NB4 (cell line): Measurements from ENCODE around the gene ZNF579.
"Not testable (repeated sequence)": the region's sequence is repeated elsewhere in the genome, so short reads cannot be mapped to it uniquely, and the experiment has no call there.

Source experiments
- DNase-seq: peaks from one replicate; pipeline ENCODE4 v3.0.0; 2010; ENCODE audit warnings: low read depth
- H3K4me3 ChIP-seq: one replicate; pipeline ENCODE4 v1.5.1; 2011; ENCODE audit warnings: mild to moderate bottlenecking, low read depth, low read length, moderate library complexity
- MYC ChIP-seq: IDR thresholded peaks from 2 replicates; pipeline ENCODE4 v1.6.1; 2011; ENCODE audit warnings: low read depth, low read length
- POLR2A ChIP-seq: IDR thresholded peaks from 2 replicates; pipeline ENCODE4 v1.6.1; 2011; ENCODE audit warnings: mild to moderate bottlenecking; ENCODE audit not compliant: insufficient read length; ENCODE audit errors: extremely low read depth
- TF ChIP-seq, protein P1 (sequence below): IDR thresholded peaks from 2 replicates; pipeline ENCODE4 v1.6.1; 2011; ENCODE audit warnings: low read depth, low read length
- TF ChIP-seq, protein P2 (sequence below): IDR thresholded peaks from one replicate; pipeline ENCODE4 v1.5.1; 2012; ENCODE audit warnings: low read depth, low read length

Gene ZNF579

DNA sequence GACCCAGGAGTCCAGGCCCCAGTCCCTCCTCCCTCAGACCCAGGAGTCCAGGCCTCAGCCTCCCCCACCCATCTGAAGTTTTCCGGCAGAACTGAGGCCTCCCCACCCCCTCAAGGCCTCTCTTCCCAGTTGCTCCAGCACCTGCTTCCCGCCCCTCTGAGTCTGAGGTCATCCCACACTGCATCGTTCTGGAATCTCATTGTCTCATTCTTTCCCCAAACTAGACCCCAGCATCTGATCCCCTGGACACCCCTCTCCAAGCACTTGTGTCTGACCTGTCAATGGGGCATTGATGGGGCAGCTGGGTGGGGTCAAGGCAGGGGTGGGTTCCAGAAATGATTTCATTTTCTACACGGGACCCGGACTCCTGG lies 42.9 kb downstream of the ZNF579 start:
- DNase-seq: no peak
- H3K4me3 ChIP-seq: no peak overlapping the region
- no peak for TF ChIP-seq POLR2A
- TF ChIP-seq, protein P1, sequence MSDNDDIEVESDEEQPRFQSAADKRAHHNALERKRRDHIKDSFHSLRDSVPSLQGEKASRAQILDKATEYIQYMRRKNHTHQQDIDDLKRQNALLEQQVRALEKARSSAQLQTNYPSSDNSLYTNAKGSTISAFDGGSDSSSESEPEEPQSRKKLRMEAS: no peak
- TF ChIP-seq MYC: no peak
- TF ChIP-seq, protein P2, sequence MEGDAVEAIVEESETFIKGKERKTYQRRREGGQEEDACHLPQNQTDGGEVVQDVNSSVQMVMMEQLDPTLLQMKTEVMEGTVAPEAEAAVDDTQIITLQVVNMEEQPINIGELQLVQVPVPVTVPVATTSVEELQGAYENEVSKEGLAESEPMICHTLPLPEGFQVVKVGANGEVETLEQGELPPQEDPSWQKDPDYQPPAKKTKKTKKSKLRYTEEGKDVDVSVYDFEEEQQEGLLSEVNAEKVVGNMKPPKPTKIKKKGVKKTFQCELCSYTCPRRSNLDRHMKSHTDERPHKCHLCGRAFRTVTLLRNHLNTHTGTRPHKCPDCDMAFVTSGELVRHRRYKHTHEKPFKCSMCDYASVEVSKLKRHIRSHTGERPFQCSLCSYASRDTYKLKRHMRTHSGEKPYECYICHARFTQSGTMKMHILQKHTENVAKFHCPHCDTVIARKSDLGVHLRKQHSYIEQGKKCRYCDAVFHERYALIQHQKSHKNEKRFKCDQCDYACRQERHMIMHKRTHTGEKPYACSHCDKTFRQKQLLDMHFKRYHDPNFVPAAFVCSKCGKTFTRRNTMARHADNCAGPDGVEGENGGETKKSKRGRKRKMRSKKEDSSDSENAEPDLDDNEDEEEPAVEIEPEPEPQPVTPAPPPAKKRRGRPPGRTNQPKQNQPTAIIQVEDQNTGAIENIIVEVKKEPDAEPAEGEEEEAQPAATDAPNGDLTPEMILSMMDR: no peak

DNA sequence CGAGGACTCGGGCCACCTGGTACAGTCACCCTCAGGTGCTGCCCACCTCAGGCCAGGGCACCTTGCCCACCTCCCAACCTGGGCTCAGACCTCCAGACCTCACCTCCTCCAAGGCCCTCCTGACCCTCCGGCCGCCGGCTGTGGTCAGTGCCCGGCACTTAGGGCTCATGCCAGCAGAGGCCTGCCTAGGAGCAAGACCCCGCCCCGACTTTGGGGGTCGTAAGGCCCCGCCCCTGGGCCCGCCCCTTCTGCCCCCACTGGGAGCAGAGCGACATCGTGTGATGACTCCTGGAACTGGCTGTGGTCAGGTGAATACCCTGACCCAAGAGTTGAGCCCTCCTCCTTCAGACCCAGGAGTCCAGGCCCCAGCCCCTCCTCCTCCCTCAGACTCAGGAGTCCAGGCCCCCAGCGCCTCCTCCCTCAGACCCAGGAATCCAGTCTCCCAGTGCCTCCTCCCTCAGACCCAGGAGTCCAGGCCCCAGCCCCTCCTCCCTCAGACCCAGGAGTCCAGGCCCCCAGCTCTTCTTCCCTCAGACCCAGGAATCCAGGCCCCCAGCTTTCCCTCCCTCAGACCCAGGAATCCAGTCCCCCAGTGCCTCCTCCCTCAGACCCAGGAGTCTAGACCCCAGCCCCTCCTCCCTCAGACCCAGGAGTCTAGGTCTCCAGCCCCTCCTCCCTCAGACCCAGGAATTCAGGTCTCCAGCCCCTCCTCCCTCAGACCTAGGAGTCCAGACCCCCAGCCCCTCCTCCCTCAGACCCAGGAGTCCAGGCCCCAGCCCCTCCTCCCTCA lies 43.5 kb downstream of the ZNF579 start, which contains the start of gene SBK2:
Gene SBK2 (minus strand): TSS at position 183 of the 790 bp plus-strand sequence. CDS start 839 bp downstream, outside the sequence.
- peak; percentile 14 for DNase-seq
- TF ChIP-seq, protein P2: no peak
- no peak for TF ChIP-seq POLR2A
- TF ChIP-seq, protein P1: no peak
- TF ChIP-seq MYC: no peak
- no peak within 1 kb of the TSS for H3K4me3 ChIP-seq

DNA sequence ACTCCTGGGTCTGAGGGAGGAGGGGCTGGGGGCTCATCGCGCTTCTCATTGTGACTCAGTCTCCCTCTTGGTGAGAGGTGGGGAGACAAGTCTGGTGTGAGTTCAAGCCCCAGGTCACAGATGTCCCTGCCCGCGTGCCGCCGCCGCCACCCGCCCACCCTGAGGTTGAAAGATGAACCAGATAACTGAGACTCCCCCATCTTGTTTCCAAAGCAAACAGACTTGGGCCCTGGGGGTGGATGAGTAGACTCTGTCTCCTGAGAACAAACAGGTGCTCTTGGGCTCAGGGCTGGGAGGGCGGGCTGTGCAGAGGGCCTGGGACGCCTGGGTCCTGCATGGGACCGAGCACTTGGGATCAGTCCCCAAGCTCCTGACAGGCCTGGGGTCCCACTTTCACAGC lies 44.3 kb downstream of the ZNF579 start:
- no peak overlapping the region for H3K4me3 ChIP-seq
- TF ChIP-seq MYC: no peak
- TF ChIP-seq, protein P2: no peak
- TF ChIP-seq POLR2A: no peak
- TF ChIP-seq, protein P1: no peak
- DNase-seq: no peak

DNA sequence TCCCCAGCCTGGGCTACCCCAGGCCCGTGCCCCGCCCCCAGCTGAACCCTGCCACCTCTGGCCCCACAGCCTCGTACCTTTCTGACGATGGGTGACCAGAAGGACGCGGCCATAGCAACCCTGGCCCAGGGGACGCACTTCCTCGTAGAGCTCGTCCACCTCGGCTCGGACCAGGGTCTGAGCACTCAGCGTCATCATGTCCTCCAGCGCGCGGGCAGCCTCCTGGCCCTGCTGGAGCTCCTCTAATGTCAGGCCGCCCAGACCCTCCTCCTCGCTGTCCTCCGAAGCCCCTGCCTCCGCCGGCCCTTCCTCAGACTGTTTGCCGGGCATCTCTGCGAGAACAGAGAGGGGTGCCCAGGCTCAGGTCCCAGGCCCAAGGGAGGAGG lies 44.7 kb downstream of the ZNF579 start:
- no peak overlapping the region for H3K4me3 ChIP-seq
- DNase-seq: no peak
- TF ChIP-seq, protein P2: no peak
- no peak for TF ChIP-seq POLR2A
- TF ChIP-seq, protein P1: no peak
- TF ChIP-seq MYC: no peak

DNA sequence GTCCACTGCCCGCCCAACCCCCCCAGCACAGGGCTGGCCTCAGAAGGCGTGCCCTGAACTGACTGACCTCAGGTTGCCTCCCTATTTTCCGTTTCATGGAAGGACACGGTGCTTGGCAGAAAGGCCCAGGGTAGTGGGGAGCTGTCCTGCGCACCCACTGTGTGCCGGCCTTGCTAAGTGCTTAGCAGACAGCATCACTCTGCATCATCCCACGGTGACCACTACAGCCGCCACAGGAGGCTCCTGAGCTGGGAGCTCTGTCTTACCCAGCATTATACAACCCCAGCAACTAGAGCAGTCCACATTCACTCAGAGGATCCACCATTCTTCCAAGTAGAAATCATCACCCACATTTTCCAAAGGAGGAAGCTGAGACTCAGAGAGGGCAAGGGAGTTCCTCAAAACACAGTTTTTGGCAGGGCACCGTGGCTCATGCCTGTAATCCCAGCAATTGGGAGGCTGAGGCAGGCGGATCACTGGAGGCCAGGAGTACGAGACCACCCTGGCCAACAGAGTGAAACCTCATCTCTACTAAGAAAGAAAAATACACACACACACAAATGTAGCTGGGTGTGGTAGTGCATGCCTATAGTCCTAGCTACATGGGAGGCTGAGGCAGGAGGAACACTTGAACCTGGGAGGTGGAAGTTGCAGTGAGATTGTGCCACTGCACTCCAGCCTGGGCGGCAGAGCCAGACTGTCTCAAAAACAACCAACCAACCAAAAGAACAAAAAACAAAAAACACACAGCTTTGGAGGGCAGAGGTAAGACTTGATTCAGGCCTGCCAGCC lies 45.3 kb downstream of the ZNF579 start:
- DNase-seq: no peak
- TF ChIP-seq, protein P2: no peak
- TF ChIP-seq MYC (no peak), POLR2A (no peak)
- TF ChIP-seq, protein P1: no peak
- H3K4me3 ChIP-seq: no peak overlapping the region

DNA sequence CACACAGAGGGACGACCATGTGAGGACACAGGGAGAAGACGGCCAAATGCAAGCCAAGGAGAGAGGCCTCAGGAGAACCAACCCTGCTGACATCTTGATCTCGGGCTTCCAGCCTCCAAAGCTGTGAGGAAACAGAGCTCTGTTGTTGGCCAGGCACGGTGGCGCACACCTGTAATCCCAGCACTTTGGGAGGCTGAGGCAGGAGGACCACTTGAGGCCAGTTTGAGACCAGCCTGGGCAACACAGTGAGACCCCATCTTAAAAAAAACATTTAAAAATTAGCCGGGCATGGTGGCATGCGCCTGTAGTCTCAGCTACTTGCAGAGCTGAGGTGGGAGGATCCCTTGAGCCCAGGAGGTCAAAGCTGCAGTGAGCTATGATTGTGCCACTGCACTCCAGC lies 46.4 kb downstream of the ZNF579 start:
- not testable (repeated sequence) for H3K4me3 ChIP-seq

More for the DNA sequence above, 46.4 kb downstream of the ZNF579 start:
- not testable (repeated sequence) for DNase-seq
